GM12864 (cell line): ENCODE measurements around the gene ZNF80.
"Not testable (repeated sequence)": the region's sequence is repeated elsewhere in the genome, so short reads cannot be mapped to it uniquely, and the experiment has no call there.

Experiments used
- DNase-seq: peaks from one replicate; pipeline ENCODE4 v3.0.0-alpha.2; 2011; ENCODE audit warnings: low read depth
- H3K4me3 ChIP-seq: 2 replicates; pipeline ENCODE4 v1.5.1; 2011; ENCODE audit warnings: mild to moderate bottlenecking, low read depth, low read length, control low read depth
- CTCF ChIP-seq: IDR thresholded peaks from 2 replicates; pipeline ENCODE4 v1.5.1; 2011; ENCODE audit warnings: low read depth, mild to moderate bottlenecking, moderate library complexity, low read length, control low read depth, inconsistent platforms; ENCODE audit errors: missing control alignments

Gene ZNF80

GRCh38 chr3:114260152-114260551, 22.8 kb upstream of the ZNF80 start:
- no peak overlapping the region for H3K4me3 ChIP-seq
- no peak for TF ChIP-seq CTCF
- DNase-seq = no peak

DNA sequence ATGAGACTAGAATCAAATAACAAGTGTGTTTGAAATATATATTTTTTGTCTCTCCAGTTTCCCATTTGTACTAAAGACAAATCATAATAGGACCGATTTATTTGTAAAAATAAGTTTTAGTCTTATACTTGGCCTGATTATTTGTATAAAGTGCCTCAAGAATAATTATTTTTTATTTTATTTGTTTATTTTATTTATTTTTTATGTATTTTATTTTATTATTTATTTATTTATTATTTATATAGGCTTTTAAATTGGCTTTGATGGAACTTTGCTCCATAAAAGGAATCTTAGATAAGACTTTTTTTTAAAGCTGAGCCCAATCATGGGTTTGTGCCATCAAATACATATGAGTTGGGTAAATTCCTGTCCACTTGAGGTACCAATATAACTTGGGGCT, 22.2 kb upstream of the ZNF80 start:
- no peak for DNase-seq
- H3K4me3 ChIP-seq = no peak overlapping the region
- TF ChIP-seq CTCF = no peak

DNA sequence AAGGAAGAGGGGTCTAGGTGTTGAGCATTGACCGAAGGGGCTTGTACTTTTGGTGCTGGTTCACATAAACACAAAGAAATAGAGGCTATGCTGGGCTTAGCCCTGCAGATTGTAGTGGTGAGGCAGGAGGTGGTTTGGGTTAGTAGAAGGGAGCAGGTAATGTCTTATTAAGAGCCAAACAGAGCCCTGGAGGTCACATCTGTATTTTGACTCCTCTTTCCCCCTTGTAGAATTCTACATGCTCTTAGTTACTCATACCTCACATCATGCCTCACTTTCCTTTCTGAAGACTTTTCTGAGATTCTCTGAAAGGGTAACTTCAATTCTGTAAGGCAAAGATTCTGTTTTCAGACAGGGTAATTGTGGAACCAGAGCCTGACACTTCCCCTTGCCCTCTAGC, 16.1 kb upstream of the ZNF80 start:
- H3K4me3 ChIP-seq = no peak overlapping the region
- TF ChIP-seq CTCF = no peak
- DNase-seq = no peak

- H3K4me3 ChIP-seq = no peak overlapping the region
- no peak for TF ChIP-seq CTCF
- no peak for DNase-seq
These were observed 15.6 kb upstream of the ZNF80 start for GRCh38 chr3:114252954-114253353.

- no peak for TF ChIP-seq CTCF
- no peak for DNase-seq
- H3K4me3 ChIP-seq = no peak overlapping the region
These were observed 5.6 kb upstream of the ZNF80 start for GRCh38 chr3:114242947-114243346.

DNA sequence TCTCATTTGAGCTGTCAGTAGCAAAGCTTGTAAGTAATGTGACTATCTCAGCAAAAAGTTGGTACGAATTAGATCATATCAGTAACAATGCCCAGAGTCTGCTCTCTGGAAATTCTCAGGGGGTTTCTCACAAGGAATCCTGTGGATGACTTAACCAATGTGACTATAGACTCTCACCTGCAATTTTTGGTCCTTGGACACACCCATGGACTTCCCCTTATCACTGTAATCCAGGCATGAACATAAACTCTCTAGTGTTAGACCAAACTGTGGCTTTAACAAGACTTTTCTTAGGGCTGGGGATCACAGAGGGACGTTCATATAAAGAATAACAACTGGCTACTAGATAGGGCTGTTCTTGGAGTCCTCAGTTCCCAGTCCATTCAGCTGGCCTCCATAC, 3.9 kb upstream of the ZNF80 start:
- no peak for DNase-seq
- no peak overlapping the region for H3K4me3 ChIP-seq
- TF ChIP-seq CTCF = no peak

- H3K4me3 ChIP-seq, DNase-seq: not testable (repeated sequence)
These were observed 888 bp upstream of the ZNF80 start for GRCh38 chr3:114238146-114238785.
